GM18511 (cell line): ENCODE results near the gene MED16.
"Not testable (repeated sequence)": the region's sequence is repeated elsewhere in the genome, so short reads cannot be mapped to it uniquely, and the experiment has no call there.

Experiments
- ATAC-seq: cut with Tn5 transposase; IDR thresholded peaks from one replicate; pipeline ENCODE4 v1.9.1; 2021; ENCODE audit warnings: mild to moderate bottlenecking, moderate library complexity; ENCODE audit not compliant: unreplicated experiment

The MED16 gene

DNA sequence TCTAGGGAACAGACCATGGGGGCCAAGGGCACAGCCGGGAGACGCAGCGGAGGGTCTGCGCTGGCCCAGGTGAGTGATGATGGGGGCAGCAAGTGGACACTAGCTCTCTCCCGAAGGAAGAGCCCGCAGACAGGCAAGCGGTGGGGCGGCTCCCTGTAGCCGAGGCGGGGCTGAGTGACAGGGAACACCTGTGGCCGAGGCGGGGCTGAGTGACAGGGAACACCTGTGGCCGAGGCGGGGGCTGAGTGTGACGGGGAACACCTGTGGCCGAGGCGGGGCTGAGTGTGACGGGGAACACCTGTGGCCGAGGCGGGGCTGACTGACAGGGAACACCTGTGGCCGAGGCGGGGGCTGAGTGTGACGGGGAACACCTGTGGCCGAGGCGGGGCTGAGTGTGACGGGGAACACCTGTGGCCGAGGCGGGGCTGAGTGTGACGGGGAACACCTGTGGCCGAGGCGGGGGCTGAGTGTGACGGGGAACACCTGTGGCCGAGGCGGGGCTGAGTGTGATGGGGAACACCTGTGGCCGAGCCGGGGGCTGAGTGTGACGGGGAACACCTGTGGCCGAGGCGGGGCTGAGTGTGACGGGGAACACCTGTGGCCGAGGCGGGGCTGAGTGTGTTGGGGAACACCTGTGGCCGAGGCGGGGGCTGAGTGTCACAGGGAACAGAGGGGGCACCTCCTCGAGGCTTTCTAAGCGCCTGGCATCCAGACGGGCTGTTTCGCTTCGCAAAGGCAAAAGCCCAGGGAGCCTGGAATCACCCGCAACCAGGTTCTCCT lies 1.4 kb downstream of the MED16 start:
- ATAC-seq = not testable (repeated sequence)

DNA sequence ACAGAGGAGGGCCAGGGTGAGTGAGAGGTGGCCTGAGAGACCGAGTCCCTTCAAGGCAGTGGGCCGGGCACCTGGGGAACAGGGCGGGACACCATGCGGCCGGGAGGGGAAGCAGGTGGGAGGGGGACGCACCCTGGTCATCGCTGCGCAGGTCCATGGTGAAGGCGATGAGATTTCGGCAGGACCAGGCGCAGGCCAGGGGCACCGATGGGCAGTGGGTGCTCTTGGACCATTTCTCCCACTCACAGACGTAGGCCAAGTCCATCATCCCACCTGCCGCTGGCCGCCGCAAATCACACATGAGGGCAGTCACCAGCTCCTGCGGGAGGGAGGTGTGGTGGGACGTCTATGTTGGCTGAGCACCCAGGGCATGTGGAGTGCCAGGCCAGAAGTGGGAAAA lies 2.2 kb downstream of the MED16 start:
- ATAC-seq = no peak

- ATAC-seq = no peak
These were observed 3.2 kb downstream of the MED16 start for GRCh38 chr19:889662-890295.

- no peak for ATAC-seq
These were observed 4.2 kb downstream of the MED16 start for GRCh38 chr19:888581-889385.

DNA sequence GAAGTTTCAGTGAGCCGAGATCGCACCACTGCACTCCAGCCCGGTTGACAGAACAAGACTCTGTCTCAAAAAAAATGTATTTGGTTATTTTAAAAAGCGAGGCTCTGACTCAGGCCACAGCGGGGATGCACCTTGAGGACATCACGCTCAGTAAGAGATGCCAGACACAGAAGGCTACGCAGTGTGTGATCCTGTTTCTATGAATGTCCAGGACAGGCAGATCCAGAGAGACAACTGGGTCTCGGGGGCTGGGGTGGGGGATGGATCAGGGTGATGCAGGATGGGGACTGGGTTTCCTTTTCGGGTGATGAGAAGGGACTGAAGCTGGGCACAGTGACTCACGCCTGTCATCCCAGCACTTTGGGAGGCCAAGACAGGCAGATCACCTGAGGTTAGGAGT lies 5.4 kb downstream of the MED16 start:
- no peak for ATAC-seq

DNA sequence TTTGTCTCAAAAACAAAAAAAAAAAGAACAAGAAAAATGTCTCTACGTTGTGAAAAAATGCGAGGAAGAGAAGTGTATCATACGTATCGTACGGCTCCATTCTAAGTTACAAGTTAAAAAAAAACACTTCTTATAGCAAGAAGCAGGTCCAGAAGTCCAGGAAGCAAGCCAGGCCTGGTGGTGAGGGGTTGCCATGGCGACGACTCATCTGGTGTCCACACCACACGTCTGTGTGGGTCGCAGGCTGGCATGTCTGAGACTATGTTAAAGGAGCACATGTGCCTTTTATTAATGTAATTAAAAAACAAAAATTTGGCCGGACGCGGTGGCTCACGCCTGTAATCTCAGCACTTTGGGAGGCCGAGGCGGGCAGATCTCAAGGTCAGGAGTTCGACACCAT lies 5.9 kb downstream of the MED16 start:
- no peak for ATAC-seq

DNA sequence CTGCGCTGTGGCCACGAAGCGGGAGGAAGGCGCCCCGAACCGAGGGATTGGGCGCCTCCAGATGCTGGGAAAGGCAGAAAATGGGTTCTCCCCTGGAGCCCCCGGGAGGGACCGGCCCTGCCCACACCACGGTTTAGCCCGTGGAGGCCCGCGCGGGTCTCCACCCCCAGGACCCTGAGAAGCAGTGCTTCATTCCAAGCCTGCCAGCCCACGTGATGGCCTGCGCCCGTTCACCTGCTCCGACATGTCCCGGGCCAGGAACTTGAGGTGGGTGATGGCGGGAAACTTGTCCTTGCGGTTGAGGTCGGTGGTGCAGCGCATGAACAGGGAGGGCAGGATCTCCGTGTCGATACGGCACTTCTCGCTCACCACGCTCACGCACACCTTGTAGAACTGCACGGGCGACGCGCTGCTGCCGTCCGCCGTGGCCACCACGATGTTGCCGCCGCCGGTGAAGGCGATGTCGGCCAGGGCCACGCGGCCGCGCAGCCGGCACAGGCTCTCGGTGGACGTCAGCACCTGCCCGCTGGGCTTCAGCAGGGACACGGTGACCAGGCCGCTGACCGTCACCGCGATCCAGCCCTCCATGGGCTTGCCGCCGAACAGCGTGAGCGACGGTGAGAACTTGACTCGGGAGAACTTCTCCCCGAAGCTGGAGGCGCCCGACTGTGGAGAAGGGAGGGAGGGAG lies 7.3 kb downstream of the MED16 start:
- no peak for ATAC-seq

DNA sequence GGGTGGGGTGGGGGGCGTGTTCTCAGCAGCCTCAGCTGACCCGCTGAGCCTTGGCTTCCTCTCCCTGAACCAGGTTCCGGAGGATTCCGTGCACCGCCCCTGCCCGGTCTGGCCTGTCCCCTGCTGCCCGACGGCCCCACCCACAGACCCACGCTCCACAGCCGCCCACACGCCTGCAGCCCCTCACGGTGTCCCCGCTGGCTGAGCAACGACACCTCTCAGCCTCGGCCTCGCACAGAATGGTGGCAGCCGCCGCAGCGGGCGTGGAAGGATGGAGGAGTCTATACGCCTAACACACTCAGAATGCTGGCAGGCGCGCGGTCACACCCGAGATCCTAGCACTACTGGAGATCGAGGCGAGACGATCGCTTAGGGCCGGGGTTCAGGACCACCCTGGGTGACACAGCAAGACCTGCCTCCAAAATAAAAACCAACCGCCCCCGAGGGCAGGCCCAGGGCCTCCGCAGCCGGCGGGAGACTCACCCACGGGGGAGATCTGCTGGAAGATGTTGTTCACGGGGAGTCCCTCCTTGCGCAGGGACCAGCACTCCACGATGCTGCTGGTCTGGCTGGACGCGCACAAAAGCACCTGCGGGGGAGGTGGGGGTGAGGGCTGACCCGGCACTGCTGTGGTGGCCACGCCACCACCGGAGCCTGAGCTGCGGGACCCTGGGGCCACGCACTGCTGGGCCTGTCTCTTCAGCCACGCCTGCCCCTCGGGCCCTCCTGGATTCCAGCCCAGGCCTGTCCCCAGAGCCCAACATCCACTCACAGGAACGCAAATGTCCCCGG lies 8.4 kb downstream of the MED16 start:
- no peak for ATAC-seq

DNA sequence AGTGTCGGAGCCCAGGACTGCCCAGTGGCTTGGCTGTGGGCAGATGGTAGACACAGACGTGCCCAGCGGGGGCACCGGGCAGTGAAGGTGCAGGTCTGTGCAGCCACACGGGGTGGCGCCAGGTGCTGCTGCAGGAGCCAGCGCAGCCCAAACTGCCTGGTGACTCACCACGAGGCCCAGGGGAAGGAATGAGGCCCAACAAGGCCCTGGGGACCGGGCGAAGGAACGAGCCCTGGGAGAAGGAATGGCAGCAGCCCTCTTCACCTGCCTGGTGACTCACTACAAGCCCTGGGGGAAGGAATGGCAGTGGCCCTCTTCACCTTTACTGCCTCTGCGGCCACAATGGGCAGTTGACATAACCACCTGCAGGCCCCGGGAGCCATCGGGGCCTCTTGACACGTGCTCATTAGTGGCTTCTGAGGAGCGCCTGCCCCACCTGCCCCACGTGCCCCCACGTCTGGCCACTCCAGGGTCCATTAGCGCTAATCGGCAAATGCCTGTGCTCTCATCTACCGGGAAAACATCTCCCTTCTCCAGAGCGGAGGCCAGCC lies 9.3 kb downstream of the MED16 start:
- ATAC-seq = no peak

DNA sequence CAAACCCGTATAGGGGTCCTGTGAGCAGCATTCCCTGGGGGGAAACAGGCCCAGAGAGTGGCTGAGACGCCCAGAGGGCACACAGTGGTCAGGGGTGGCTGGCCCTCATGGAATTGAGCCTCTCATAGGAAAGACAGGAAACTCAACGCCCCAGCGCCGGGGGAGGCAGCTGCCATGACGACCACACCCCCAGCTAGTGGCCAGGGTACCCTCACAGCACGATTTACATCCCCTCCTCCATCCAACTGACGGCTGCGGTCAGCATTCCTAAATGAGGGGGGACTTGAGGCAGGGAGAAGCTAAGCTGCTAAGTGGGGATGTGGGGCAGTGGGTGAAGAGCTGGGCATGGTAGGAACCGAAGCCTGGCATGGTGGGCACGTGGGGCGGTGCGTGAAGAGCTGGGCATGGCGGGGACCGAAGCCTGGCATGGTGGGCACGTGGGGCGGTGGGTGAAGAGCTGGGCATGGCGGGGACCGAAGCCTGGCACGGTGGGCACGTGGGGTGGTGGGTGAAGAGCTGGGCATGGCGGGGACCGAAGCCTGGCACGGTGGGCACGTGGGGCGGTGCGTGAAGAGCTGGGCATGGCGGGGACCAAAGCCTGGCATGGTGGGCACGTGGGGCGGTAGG lies 10.0 kb downstream of the MED16 start:
- no peak for ATAC-seq

DNA sequence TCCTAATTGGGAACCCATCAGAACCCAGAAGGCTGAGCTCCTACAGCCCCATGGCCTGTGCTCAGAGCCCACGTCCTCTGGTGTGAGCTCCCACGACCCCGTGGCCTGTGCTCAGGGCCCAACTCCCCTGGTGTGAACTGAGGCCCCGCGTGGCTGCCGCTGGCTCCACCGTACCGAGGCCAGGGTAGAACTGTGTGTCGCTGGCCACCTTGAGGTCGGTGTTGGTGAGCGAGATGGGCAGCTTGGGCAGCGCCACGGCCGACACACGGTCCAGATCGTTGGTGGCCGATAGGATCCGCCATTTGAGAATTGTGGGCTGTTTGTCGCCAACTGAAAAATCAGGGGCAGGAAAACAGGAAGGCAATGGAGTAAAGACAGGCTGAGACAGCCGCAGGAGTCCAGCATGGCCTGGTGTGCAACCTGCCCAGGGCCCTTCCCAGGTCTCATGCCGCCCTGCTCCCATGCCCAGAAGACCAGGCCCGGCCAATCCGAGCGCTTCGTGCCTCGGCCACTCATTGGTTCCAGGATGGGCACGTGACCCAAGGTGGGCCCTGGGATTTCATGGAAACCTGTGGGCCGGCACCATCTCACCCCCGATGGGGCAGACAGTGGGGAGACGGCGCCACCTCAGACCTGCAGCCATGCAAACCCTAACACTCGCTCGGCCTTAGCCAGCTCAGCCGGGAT lies 11.5 kb downstream of the MED16 start:
- ATAC-seq = no peak

- ATAC-seq = no peak
These were observed 13.1 kb downstream of the MED16 start for GRCh38 chr19:879711-880438.

DNA sequence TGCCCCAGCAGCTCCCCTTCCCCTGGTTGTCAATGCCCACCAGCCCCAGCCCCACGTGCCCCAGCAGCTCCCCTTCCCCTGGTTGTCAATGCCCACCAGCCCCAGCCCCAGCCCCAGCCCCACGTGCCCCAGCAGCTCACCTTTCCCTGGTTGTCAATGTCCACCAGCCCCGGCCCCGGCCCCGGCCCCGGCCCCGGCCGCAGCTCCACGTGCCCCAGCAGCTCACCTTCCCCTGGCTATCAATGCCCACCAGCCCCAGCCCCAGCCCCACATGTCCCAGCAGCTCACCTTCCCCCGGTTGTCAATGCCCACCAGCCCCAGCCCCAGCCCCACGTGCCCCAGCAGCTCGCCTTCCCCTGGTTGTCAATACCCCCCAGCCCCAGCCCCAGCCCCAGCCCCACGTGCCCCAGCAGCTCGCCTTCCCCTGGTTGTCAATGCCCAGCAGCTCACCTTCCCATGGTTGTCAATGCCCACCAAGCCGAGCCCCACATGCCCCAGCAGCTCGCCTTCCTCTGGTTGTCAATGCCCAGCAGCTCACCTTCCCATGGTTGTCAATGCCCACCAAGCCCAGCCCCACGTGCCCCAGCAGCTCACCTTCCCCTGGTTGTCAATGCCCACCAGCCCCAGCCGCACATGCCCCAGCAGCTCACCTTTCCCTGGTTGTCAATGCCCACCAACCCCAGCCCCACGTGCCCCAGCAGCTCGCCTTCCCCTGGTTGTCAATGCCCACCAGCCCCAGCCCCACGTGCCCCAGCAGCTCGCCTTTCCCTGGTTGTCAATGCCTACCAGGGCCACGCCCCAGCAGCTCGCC lies 14.0 kb downstream of the MED16 start:
- ATAC-seq = not testable (repeated sequence)

DNA sequence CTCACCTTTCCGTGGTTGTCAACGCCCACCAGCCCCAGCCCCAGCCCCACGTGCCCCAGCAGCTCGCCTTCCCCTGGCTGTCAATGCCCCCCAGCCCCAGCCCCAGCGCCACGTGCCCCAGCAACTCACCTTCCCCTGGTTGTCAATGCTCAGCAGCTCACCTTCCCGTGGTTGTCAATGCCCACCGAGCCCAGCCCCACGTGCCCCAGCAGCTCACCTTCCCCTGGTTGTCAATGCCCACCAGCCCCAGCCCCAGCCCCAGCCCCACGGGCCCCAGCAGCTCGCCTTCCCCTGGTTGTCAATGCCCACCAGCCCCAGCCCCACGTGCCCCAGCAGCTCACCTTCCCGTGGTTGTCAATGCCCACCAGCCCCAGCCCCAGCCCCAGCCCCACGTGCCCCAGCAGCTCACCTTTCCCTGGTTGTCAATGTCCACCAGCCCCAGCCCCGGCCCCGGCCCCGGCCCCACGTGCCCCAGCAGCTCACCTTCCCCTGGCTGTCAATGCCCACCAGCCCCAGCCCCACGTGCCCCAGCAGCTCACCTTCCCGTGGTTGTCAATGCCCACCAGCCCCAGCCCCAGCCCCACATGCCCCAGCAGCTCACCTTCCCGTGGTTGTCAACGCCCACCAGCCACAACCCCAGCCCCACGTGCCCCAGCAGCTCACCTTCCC lies 14.9 kb downstream of the MED16 start:
- ATAC-seq = not testable (repeated sequence)

GRCh38 chr19:876780-877314 lies 16.1 kb downstream of the MED16 start:
- no peak for ATAC-seq

- no peak for ATAC-seq
These were observed 16.9 kb downstream of the MED16 start for GRCh38 chr19:876089-876488.
